Activated B cell treated with CpG ODN at 0.5 μM for 24 hours (primary cell): ENCODE measurements around the gene SCAMP1. TPM values are rescaled to one million over a fixed set of nuclear protein-coding genes. Genes with fewer than 3 reads are reported as not detected.

Experiments
- ATAC-seq: fragments of 200-7000 bp; cut with Tn5 transposase; one replicate; pipeline ENCODE4 v1.10.0; 2021; ENCODE audit warnings: low read depth, mild to moderate bottlenecking, moderate library complexity
- CTCF ChIA-PET: fragments of 350-600 bp; sonication (Branson Sonifier 250); formaldehyde crosslinking; loops from one replicate; lab custom pipeline; 2021; ENCODE audit warnings: antibody characterized with exemption; lab: Charles Lee
- POLR2A ChIA-PET: fragments of 350-600 bp; sonication (Branson Sonifier 250); formaldehyde crosslinking; loops from one replicate; lab custom pipeline; 2021; ENCODE audit warnings: antibody characterized with exemption; lab: Charles Lee
- DNase-seq: peaks from one replicate; pipeline ENCODE4 v3.0.0; 2022
- H3K27ac Mint-ChIP-seq: one replicate; pipeline ENCODE4 v1.8.0; 2020; ENCODE audit warnings: mixed read lengths
- H3K27me3 Mint-ChIP-seq: one replicate; pipeline ENCODE4 v1.8.0; 2021; ENCODE audit warnings: mixed read lengths
- H3K36me3 Mint-ChIP-seq: one replicate; pipeline ENCODE4 v1.8.0; 2021; ENCODE audit warnings: low read depth, mixed read lengths
- H3K4me1 Mint-ChIP-seq: one replicate; pipeline ENCODE4 v1.8.0; 2021; ENCODE audit warnings: mixed read lengths
- H3K4me3 Mint-ChIP-seq: one replicate; pipeline ENCODE4 v1.8.0; 2020; ENCODE audit warnings: mild to moderate bottlenecking, mixed read lengths
- H3K9me3 Mint-ChIP-seq: one replicate; pipeline ENCODE4 v1.8.0; 2020; ENCODE audit warnings: mixed read lengths
- intact Hi-C: fragments of 100-400 bp; cut with micrococcal nuclease; formaldehyde crosslinking; loops from one replicate; pipeline ENCODE4 v1.15.1; 2024
- total RNA-seq: library from RNA; stranded (reverse); gene quantifications from 2 replicates; pipeline ENCODE4 v1.2.3, GENCODE V29; 2022
- TF ChIP-seq, protein P1 (sequence below): fragments of 200-600 bp; IDR thresholded peaks from one replicate; pipeline ENCODE4 v1.8.0; 2022; ENCODE audit warnings: antibody characterized with exemption, mild to moderate bottlenecking

SCAMP1 gene
- total RNA-seq, 1 donor from 2014 or later: 9.6 TPM

GRCh38 chr5:78496373-78496772, 136.0 kb downstream of the SCAMP1 start:
- no peak for DNase-seq
- peaks cover 25% of the 10 kb centered on the region for H3K4me1 Mint-ChIP-seq
- ChIA-PET POLR2A (no interaction called here), CTCF (interaction anchor here (1.4 kb wide), 1 partner anchor 30 kb away, joined by 3 read pairs; no protein-coding TSS in a partner anchor)
- intact Hi-C loops: no loop called here
- H3K27ac Mint-ChIP-seq: no peak overlapping the region
- H3K9me3 Mint-ChIP-seq: no peaks in the 10 kb centered on the region
- peaks cover 5% of the 10 kb centered on the region for H3K36me3 Mint-ChIP-seq
- no peak for ATAC-seq
- TF ChIP-seq, protein P1, sequence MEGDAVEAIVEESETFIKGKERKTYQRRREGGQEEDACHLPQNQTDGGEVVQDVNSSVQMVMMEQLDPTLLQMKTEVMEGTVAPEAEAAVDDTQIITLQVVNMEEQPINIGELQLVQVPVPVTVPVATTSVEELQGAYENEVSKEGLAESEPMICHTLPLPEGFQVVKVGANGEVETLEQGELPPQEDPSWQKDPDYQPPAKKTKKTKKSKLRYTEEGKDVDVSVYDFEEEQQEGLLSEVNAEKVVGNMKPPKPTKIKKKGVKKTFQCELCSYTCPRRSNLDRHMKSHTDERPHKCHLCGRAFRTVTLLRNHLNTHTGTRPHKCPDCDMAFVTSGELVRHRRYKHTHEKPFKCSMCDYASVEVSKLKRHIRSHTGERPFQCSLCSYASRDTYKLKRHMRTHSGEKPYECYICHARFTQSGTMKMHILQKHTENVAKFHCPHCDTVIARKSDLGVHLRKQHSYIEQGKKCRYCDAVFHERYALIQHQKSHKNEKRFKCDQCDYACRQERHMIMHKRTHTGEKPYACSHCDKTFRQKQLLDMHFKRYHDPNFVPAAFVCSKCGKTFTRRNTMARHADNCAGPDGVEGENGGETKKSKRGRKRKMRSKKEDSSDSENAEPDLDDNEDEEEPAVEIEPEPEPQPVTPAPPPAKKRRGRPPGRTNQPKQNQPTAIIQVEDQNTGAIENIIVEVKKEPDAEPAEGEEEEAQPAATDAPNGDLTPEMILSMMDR: no peak
- no peaks in the 10 kb centered on the region for H3K27me3 Mint-ChIP-seq
- no peak overlapping the region for H3K4me3 Mint-ChIP-seq

DNA sequence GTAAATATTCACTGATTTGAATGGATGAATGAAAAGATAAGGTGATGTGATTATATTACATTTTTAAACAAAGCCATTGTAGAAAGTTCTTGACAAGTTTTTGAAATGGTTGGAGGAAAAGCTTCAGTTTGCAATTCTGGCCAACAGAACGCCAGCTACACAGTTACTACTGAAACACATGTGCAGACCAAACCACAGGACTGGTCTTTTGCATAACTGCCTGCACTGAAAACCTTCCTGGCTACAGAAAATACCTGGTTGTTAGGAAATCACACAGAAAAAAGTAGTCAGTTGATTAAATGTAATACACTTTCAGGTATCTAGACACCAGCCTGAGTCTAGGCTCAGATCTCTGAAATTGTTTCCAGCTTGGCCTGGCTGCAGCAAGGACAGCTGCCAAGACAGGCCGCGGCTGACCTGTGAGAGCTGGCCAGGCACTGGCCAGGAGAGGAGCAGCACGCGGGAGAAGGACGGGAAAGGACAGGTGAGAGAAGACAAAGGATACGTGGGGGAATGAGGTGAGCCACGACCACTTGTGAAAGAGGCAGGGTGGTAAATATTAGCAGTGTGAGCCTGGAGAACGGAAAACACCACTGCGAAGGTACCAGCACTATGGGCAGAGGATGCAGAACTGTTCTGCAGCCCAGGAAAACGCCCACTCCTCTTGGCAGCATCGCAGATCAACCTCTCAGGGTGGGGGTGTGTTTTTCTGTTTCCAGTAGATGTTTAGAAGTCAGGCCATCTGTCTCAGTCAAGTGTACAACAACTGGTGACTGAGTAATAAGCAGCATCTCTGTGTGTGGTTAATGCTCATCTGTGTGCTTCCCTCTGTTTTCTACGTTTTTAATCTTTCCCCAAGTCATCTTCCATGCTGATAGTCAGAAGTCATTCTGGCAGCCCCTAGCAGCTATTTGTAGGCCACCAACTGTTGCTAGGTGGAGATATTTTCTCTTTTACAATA, 137.4 kb downstream of the SCAMP1 start:
- H3K36me3 Mint-ChIP-seq: peaks cover 5% of the 10 kb centered on the region
- no peak overlapping the region for H3K4me3 Mint-ChIP-seq
- H3K27ac Mint-ChIP-seq: no peak overlapping the region
- H3K4me1 Mint-ChIP-seq: peaks cover 39% of the 10 kb centered on the region
- ChIA-PET POLR2A (no interaction called here), CTCF (interaction anchor here (0.6 kb wide), 1 partner anchor 30 kb away, joined by 3 read pairs; no protein-coding TSS in a partner anchor)
- TF ChIP-seq, protein P1: no peak
- ATAC-seq (no peak), DNase-seq (no peak)
- no peaks in the 10 kb centered on the region for H3K9me3 Mint-ChIP-seq
- H3K27me3 Mint-ChIP-seq: no peaks in the 10 kb centered on the region
- intact Hi-C loops: no loop called here

GRCh38 chr5:78499485-78499884, 139.1 kb downstream of the SCAMP1 start:
- H3K4me1 Mint-ChIP-seq: peaks cover 42% of the 10 kb centered on the region
- no peaks in the 10 kb centered on the region for H3K9me3 Mint-ChIP-seq
- intact Hi-C loops: no loop called here
- no peak overlapping the region for H3K27ac Mint-ChIP-seq
- DNase-seq: no peak
- TF ChIP-seq, protein P1: no peak
- CTCF ChIA-PET: no interaction called here
- no peaks in the 10 kb centered on the region for H3K27me3 Mint-ChIP-seq
- ATAC-seq: no peak
- POLR2A ChIA-PET: no interaction called here
- no peak overlapping the region for H3K4me3 Mint-ChIP-seq
- no peaks in the 10 kb centered on the region for H3K36me3 Mint-ChIP-seq

- intact Hi-C loops: no loop called here
- Mint-ChIP-seq H3K27me3 (no peaks in the 10 kb centered on the region), H3K4me3 (no peak overlapping the region), H3K27ac (no peak overlapping the region), H3K4me1 (peaks cover 42% of the 10 kb centered on the region), H3K36me3 (no peaks in the 10 kb centered on the region), H3K9me3 (no peaks in the 10 kb centered on the region)
- DNase-seq: no peak
- POLR2A ChIA-PET: no interaction called here
- no peak for ATAC-seq
- TF ChIP-seq, protein P1: no peak
- CTCF ChIA-PET: no interaction called here
Measured at GRCh38 chr5:78500028-78500427, 139.6 kb downstream of the SCAMP1 start.

DNA sequence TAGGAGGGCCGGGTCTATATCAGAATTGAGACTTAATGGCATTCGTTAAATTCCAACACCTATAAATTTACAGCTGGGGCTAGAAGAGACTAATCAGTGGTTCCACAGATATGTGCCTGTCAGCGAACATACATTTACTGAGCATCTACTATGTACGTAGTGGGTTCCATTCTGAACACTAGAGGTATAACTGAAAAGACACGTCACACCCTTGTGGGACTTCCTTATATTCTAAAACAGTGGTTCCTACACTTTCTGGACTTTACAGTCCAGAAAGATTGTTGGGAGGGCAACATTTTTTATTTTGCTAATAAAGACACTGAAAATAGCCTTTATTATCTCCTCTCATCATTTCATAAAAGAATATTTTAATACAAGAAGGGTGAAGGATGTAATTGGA, 140.5 kb downstream of the SCAMP1 start:
- Mint-ChIP-seq H3K4me3 (no peak overlapping the region), H3K27me3 (no peaks in the 10 kb centered on the region), H3K36me3 (no peaks in the 10 kb centered on the region), H3K9me3 (no peaks in the 10 kb centered on the region), H3K27ac (no peak overlapping the region), H3K4me1 (peaks cover 40% of the 10 kb centered on the region)
- no peak for DNase-seq
- intact Hi-C loops: no loop called here
- CTCF ChIA-PET: interaction anchor here (1.6 kb wide), 1 partner anchor 11 kb away, joined by 4 read pairs; no protein-coding TSS in a partner anchor
- ATAC-seq: no peak
- POLR2A ChIA-PET: no interaction called here
- TF ChIP-seq, protein P1: no peak
